MM.1S (cell line): ENCODE data around the gene DSN1.

Source experiments
- DNase-seq: peaks from one replicate; pipeline ENCODE4 v3.0.0-alpha.2; 2015
- H2AFZ ChIP-seq: fragments of 300-600 bp; sonication (generic); 2 replicates; pipeline ENCODE4 v1.6.0; 2016; ENCODE audit warnings: antibody characterized with exemption, low read length
- H3F3A ChIP-seq: fragments of 300-600 bp; sonication (generic); 2 replicates; pipeline ENCODE4 v1.6.1; 2016; ENCODE audit warnings: mild to moderate bottlenecking, antibody characterized with exemption, low read length, moderate library complexity, mixed read lengths; ENCODE audit not compliant: insufficient read depth
- H3K27ac ChIP-seq: fragments of 300-600 bp; sonication (generic); 2 replicates; pipeline ENCODE4 v1.5.1; 2016; ENCODE audit warnings: mild to moderate bottlenecking, low read length
- H3K27me3 ChIP-seq: fragments of 300-600 bp; sonication (generic); replicated peaks from 2 replicates; pipeline ENCODE4 v1.6.0; 2016; ENCODE audit warnings: low read length; ENCODE audit not compliant: insufficient read depth
- H3K36me3 ChIP-seq: fragments of 300-600 bp; sonication (generic); replicated peaks from 2 replicates; pipeline ENCODE4 v1.6.1; 2016; ENCODE audit warnings: mild to moderate bottlenecking, low read length, mixed read lengths; ENCODE audit not compliant: insufficient read depth
- H3K4me1 ChIP-seq: fragments of 300-600 bp; sonication (generic); 2 replicates; pipeline ENCODE4 v1.6.1; 2016; ENCODE audit warnings: low read length, mixed read lengths
- H3K4me2 ChIP-seq: fragments of 300-600 bp; sonication (generic); 2 replicates; pipeline ENCODE4 v1.6.0; 2016; ENCODE audit warnings: low read depth, low read length
- H3K4me3 ChIP-seq: fragments of 300-600 bp; sonication (generic); 2 replicates; pipeline ENCODE4 v1.5.1; 2016; ENCODE audit warnings: low read length, mixed read lengths
- H3K79me2 ChIP-seq: fragments of 300-600 bp; sonication (generic); 2 replicates; pipeline ENCODE4 v1.6.1; 2016; ENCODE audit warnings: mixed run types, low read length, mixed read lengths
- H3K9ac ChIP-seq: fragments of 300-600 bp; sonication (generic); 2 replicates; pipeline ENCODE4 v1.6.1; 2016; ENCODE audit warnings: low read length, mixed read lengths
- H3K9me2 ChIP-seq: fragments of 300-600 bp; sonication (generic); replicated peaks from 2 replicates; pipeline ENCODE4 v1.6.1; 2016; ENCODE audit warnings: mild to moderate bottlenecking, low read length, mixed read lengths; ENCODE audit not compliant: insufficient read depth
- H3K9me3 ChIP-seq: fragments of 300-600 bp; sonication (generic); replicated peaks from 2 replicates; pipeline ENCODE4 v1.6.1; 2016; ENCODE audit warnings: mild to moderate bottlenecking, low read length, mixed read lengths; ENCODE audit not compliant: insufficient read depth
- H4K20me1 ChIP-seq: fragments of 300-600 bp; sonication (generic); 2 replicates; pipeline ENCODE4 v1.6.1; 2016; ENCODE audit warnings: mild to moderate bottlenecking, low read length, moderate library complexity, mixed read lengths; ENCODE audit not compliant: insufficient read depth
- EZH2 ChIP-seq: fragments of 300-600 bp; sonication (generic); optimal IDR thresholded peaks from 2 replicates; pipeline ENCODE3; 2017; ENCODE audit warnings: low read depth, mild to moderate bottlenecking, antibody characterized with exemption, low read length, mixed read lengths
- EZH2phosphoT487 ChIP-seq: fragments of 300-600 bp; sonication (generic); IDR thresholded peaks from 2 replicates; pipeline ENCODE4 v1.6.1; 2018; ENCODE audit warnings: antibody characterized with exemption, low read length
- TF ChIP-seq, protein P1 (sequence below): fragments of 300-600 bp; sonication (generic); IDR thresholded peaks from 2 replicates; pipeline ENCODE4 v1.5.1; 2016; ENCODE audit warnings: antibody characterized with exemption, low read length, mixed read lengths

The DSN1 gene

DNA sequence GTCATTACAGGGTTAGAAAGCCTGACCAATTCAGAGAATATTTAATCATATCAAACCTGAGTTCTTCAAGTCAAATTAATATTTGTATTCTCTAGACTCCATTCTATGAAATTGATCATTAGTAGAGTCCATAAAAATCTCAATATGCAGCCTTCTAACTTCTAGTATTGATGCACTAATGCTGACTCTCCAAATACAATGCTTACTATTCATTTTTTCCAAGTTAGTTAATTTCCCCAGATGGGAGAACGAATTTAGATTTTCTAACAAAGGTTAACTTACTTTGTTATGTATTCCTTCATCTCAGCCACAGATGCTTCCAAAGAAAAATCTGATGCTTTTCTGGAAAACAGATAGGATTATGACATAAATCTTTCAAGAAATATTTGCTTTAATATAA lies 15.3 kb downstream of the DSN1 start:
- no peak for DNase-seq
- Histone ChIP-seq H3F3A (no peaks in the 10 kb centered on the region), H3K27me3 (no peaks in the 10 kb centered on the region), H3K9ac (no peak overlapping the region), H3K4me1 (peaks cover 12% of the 10 kb centered on the region), H3K9me2 (no peaks in the 10 kb centered on the region), H3K4me2 (peak overlapping the region; percentile 59), H4K20me1 (no peaks in the 10 kb centered on the region), H2AFZ (peak overlapping the region; percentile 69; the same call in 1 of the 2 replicates), H3K9me3 (no peaks in the 10 kb centered on the region), H3K36me3 (no peaks in the 10 kb centered on the region), H3K27ac (peak overlapping the region; percentile 63; the same call in 1 of the 2 replicates), H3K4me3 (no peak overlapping the region), H3K79me2 (no peaks in the 10 kb centered on the region)
- TF ChIP-seq, protein P1, sequence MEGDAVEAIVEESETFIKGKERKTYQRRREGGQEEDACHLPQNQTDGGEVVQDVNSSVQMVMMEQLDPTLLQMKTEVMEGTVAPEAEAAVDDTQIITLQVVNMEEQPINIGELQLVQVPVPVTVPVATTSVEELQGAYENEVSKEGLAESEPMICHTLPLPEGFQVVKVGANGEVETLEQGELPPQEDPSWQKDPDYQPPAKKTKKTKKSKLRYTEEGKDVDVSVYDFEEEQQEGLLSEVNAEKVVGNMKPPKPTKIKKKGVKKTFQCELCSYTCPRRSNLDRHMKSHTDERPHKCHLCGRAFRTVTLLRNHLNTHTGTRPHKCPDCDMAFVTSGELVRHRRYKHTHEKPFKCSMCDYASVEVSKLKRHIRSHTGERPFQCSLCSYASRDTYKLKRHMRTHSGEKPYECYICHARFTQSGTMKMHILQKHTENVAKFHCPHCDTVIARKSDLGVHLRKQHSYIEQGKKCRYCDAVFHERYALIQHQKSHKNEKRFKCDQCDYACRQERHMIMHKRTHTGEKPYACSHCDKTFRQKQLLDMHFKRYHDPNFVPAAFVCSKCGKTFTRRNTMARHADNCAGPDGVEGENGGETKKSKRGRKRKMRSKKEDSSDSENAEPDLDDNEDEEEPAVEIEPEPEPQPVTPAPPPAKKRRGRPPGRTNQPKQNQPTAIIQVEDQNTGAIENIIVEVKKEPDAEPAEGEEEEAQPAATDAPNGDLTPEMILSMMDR: no peak
- TF ChIP-seq EZH2phosphoT487 (no peak), EZH2 (no peak)

DNA sequence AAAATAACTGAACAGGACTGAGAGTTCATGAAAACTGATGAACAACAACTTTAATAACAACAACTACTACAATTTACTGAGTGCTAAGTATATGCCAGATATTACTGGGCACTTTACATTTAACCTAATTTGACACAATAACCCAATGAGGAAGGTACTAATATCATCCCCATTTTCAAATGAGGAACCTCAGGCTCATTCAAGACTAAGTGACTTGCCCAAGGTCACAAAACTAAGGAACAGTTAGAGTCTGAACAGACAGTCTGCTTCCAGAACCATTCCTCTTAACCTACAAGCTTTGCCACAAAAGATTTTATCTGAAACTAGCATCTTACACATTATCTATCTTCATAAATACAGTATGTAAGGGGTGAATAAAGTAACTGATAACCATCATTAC lies 17.1 kb downstream of the DSN1 start:
- H3K27me3 ChIP-seq: no peaks in the 10 kb centered on the region
- peaks cover 12% of the 10 kb centered on the region for H3K4me1 ChIP-seq
- H3F3A ChIP-seq: no peaks in the 10 kb centered on the region
- TF ChIP-seq, protein P1: no peak
- TF ChIP-seq EZH2 (no peak), EZH2phosphoT487 (no peak)
- H3K9me3 ChIP-seq: no peaks in the 10 kb centered on the region
- H3K9me2 ChIP-seq: no peaks in the 10 kb centered on the region
- H3K27ac ChIP-seq: no peak overlapping the region
- no peak for DNase-seq
- peaks cover 7% of the 10 kb centered on the region; the same call in 1 of the 2 replicates for H3K36me3 ChIP-seq
- H2AFZ ChIP-seq: no peak overlapping the region
- H3K4me2 ChIP-seq: no peak overlapping the region
- no peak overlapping the region for H3K4me3 ChIP-seq
- H4K20me1 ChIP-seq: no peaks in the 10 kb centered on the region
- no peak overlapping the region for H3K9ac ChIP-seq
- no peaks in the 10 kb centered on the region for H3K79me2 ChIP-seq

- Histone ChIP-seq H3K9ac (no peak overlapping the region), H3K4me2 (no peak overlapping the region), H4K20me1 (no peaks in the 10 kb centered on the region), H3F3A (no peaks in the 10 kb centered on the region), H3K27ac (no peak overlapping the region), H2AFZ (no peak overlapping the region), H3K27me3 (no peaks in the 10 kb centered on the region), H3K9me2 (no peaks in the 10 kb centered on the region), H3K9me3 (no peaks in the 10 kb centered on the region), H3K79me2 (no peaks in the 10 kb centered on the region), H3K36me3 (peaks cover 7% of the 10 kb centered on the region; the same call in 1 of the 2 replicates), H3K4me3 (no peak overlapping the region), H3K4me1 (peaks cover 12% of the 10 kb centered on the region)
- TF ChIP-seq, protein P1: peak; percentile 63
- no peak for TF ChIP-seq EZH2
- TF ChIP-seq EZH2phosphoT487: no peak
- peak; percentile 59 for DNase-seq
Measured at GRCh38 chr20:36754656-36755222, 18.8 kb downstream of the DSN1 start.
